Tibial nerve (tissue), 4 donors: ENCODE measurements around the gene LLGL1.

Experiments used
- CTCF ChIP-seq, 5 experiments: fragments of 200-600 bp in 3 of 5; fragments of 450-650 bp in 2 of 5; sonication (generic) in 3 of 5; IDR thresholded peaks; one replicate each; pipeline ENCODE4 v1.5.1; 2016 to 2019; ENCODE audit warnings: antibody characterized with exemption in 5 of 5, mild to moderate bottlenecking in 3 of 5, moderate library complexity in 2 of 5
- EP300 ChIP-seq, 2 donors: sonication (generic); formaldehyde crosslinking; IDR thresholded peaks; one replicate each; pipeline ENCODE4 v1.6.1; 2017; ENCODE audit warnings: antibody characterized with exemption in 2 of 2, mild to moderate bottlenecking in 1 of 2

- TF ChIP-seq EP300 (IDR thresholded peaks at IDR 0.05) (no peak), CTCF (IDR thresholded peaks at IDR 0.05) (no peak)
These were observed 66.5 kb downstream of the LLGL1 start for GRCh38 chr17:18291718-18292540.
